Kidney epithelial cell (primary cell): Measurements from ENCODE around the gene RAD51B. TPM values are rescaled to one million over a fixed set of nuclear protein-coding genes. Genes with fewer than 3 reads are reported as not detected.

Source experiments
- DNase-seq: peaks from one replicate; pipeline ENCODE4 v3.0.0-alpha.2; 2010; ENCODE audit warnings: low read depth
- H3K27me3 ChIP-seq: 2 replicates; pipeline ENCODE4 v1.6.0; 2011; ENCODE audit warnings: low read length; ENCODE audit not compliant: control insufficient read depth, insufficient read depth
- H3K36me3 ChIP-seq: 2 replicates; pipeline ENCODE4 v1.5.1; 2011; ENCODE audit warnings: low read length; ENCODE audit not compliant: control insufficient read depth, insufficient read depth
- H3K4me3 ChIP-seq: 2 replicates; pipeline ENCODE4 v1.5.1; 2011; ENCODE audit warnings: low read depth, mild to moderate bottlenecking, control low read depth, low read length
- total RNA-seq: library from RNA; depleted of rRNA; stranded (reverse); fragments of >200 nt; gene quantifications from 2 replicates; pipeline ENCODE4 v1.2.3, GENCODE V29; 2015
- TF ChIP-seq, protein P1 (sequence below): IDR thresholded peaks from 2 replicates; pipeline ENCODE4 v1.5.1; 2011; ENCODE audit warnings: mild to moderate bottlenecking, moderate library complexity, low read length, control low read depth, inconsistent platforms; ENCODE audit not compliant: insufficient read depth, poor library complexity, severe bottlenecking

The RAD51B gene
- total RNA-seq, 1 donor from 2014 or later: 9.5 TPM

DNA sequence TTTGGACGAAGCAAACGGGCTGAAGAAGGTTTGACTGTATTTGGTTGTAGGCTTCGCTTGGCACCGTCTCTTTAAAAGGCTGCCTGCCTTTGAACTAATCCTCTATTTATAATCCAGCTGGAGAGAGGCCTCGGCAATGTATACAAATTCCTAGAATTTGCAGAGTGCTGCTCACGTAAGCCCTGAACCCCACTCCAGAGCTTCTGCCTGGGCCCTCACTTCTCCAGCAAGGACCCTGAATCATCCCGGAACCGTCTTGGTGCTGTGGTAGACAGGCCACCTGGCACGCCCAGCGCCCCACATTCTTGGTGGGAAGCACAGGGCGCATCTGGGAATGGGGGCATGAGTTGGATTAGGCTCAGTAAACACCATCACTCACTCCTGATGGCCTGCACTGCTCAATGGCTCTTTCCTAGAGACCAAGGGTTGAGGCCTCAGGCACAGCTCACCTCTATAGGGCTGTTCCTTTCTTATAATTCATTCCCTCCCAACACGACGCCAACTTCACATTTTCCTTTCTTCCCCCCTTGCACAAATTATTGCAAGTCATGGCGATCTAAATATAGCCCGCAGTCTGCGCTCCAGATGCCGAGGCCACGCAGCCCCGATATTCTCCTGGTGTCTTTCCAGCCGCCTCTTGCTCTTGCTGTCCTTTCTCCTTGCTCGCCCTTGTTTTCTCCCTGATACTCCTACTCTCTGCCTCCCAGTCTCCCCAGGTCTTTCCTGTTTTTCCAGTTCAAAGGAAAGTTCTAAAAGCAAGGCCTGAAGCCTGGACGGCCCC, 832.3 kb downstream of the RAD51B start:
- DNase-seq: no peak
- no peaks in the 10 kb centered on the region for H3K36me3 ChIP-seq
- TF ChIP-seq, protein P1, sequence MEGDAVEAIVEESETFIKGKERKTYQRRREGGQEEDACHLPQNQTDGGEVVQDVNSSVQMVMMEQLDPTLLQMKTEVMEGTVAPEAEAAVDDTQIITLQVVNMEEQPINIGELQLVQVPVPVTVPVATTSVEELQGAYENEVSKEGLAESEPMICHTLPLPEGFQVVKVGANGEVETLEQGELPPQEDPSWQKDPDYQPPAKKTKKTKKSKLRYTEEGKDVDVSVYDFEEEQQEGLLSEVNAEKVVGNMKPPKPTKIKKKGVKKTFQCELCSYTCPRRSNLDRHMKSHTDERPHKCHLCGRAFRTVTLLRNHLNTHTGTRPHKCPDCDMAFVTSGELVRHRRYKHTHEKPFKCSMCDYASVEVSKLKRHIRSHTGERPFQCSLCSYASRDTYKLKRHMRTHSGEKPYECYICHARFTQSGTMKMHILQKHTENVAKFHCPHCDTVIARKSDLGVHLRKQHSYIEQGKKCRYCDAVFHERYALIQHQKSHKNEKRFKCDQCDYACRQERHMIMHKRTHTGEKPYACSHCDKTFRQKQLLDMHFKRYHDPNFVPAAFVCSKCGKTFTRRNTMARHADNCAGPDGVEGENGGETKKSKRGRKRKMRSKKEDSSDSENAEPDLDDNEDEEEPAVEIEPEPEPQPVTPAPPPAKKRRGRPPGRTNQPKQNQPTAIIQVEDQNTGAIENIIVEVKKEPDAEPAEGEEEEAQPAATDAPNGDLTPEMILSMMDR: no peak
- no peak overlapping the region for H3K4me3 ChIP-seq
- H3K27me3 ChIP-seq: no peaks in the 10 kb centered on the region

DNA sequence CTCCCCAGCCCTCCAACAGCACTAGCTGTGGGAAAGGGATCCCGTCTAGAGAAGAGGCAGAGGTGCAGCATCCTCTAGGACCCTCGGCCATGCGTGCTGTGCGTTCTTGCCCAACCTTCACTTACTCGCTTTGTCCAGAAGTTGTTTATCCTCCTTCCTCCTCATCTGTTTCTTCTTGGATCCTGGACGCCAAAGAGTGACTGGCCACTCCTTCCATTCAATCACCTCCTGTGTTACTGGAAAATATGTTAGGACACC, 832.8 kb downstream of the RAD51B start:
- no peaks in the 10 kb centered on the region for H3K27me3 ChIP-seq
- TF ChIP-seq, protein P1: no peak
- no peak overlapping the region for H3K4me3 ChIP-seq
- H3K36me3 ChIP-seq: no peaks in the 10 kb centered on the region
- DNase-seq: no peak

DNA sequence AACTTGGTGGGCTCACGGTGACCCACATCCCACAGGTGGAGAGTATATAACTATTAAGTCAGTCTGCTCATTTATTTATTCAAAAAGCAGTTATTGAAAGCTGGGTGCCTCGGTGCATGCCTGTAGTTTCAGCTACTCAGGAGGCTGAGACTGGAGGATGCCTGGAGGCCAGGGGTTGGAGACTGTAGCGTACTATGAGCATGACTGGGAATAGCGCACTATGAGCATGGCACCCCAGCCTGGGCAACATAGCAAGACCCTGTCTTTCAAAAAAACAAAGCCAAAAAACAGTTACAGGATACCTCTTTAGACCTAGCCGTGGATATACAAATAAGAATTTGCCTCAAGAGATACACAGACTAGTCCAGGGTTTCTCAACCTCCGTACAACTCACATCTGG, 833.5 kb downstream of the RAD51B start:
- H3K36me3 ChIP-seq: no peaks in the 10 kb centered on the region
- no peak overlapping the region for H3K4me3 ChIP-seq
- TF ChIP-seq, protein P1: no peak
- no peak for DNase-seq
- no peaks in the 10 kb centered on the region for H3K27me3 ChIP-seq

DNA sequence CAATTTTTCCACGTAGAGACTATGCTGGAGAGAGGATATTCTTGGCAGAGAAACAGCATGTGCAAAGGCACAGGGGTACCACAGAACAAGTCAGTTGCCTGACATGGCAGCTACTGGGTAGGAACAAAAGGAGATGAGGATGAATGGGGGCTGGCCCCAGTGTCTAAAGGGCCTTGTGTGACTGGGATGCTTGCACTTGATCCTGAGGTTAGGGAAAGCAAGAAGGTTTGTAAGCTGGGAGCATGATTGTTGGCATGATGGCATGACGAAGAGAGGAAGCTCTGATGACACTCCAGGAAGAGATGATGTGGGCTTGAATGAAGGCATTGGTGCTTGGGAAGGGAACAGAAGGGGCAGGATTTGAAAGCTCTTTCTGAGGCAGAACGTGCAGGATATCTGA, 834.2 kb downstream of the RAD51B start:
- DNase-seq: no peak
- TF ChIP-seq, protein P1: no peak
- Histone ChIP-seq H3K4me3 (no peak overlapping the region), H3K36me3 (no peaks in the 10 kb centered on the region), H3K27me3 (no peaks in the 10 kb centered on the region)

DNA sequence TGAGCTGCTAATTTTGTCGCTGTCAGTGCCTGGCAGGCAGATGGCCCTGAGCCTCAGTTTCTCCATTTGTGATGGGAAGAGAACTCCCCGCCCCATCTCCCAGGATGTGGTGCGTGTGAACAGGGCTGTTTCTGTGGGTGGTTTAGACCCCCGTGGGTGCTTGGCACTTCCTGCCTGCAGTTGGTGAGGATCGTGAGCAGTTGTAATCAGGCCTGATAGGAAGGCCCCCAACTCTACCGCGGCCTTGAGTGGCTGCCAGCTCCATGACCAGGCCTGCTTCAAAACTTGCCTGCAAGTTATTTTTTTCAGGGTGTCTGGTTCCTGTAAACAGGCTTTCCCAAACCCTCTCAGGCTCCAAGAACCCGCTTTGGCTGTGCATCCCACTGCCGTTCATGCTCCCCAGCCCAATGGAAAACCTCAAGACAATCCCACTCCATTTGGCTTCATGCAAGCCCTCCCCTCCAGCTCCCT, 834.9 kb downstream of the RAD51B start:
- Histone ChIP-seq H3K36me3 (no peaks in the 10 kb centered on the region), H3K4me3 (no peak overlapping the region)
- no peak for DNase-seq

More for the DNA sequence above, 834.9 kb downstream of the RAD51B start:
- H3K27me3 ChIP-seq: no peaks in the 10 kb centered on the region
- TF ChIP-seq, protein P1: no peak
